ENCODE measurements around the gene GAP43.

The GAP43 gene

DNA sequence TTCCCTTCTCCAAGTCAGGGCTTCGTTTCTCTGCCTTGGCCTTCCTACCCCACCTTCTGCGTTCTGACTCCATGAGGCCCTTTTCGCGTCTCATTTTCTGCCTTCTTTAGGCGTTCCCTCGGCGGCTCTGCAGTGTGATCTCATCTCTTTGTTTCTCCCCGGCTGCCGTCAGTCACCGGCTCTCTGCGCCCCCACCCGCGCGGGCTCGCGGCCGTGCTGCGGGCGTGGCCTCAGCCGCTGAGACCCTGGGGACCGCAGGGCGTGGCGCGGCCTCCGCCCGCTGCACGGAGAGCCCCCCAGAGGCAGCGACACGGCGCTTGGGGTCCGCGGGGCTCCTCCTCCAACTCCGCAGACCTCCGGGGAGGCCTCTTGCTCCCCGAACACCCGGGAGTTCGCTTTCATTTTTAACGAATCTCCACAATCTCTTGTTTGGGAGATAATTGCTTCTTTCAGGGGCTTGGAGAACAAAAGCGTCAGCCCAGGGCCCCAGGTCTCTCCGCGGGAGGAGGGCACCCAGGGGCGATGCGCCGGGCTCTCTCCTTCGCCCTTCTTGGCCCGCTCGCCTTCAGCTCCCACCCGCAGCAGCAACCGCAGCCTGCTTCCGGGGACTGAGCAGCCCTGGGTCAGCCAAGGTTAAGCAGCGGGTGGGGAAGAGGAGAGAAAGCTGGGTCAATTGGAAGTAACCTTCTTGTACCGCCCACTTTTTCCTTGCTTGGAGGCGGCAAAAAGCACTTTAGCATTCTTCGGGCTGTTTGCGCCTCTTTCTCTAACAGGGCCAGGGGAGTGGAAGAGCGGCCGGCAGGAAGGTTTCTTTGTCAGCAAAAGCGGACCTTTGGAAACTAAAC, 35.2 kb downstream of the GAP43 start:
- no peaks in the 10 kb centered on the region for H3K9me3 ChIP-seq (ENCODE audit: severe bottlenecking)
- TF ChIP-seq, protein P1, sequence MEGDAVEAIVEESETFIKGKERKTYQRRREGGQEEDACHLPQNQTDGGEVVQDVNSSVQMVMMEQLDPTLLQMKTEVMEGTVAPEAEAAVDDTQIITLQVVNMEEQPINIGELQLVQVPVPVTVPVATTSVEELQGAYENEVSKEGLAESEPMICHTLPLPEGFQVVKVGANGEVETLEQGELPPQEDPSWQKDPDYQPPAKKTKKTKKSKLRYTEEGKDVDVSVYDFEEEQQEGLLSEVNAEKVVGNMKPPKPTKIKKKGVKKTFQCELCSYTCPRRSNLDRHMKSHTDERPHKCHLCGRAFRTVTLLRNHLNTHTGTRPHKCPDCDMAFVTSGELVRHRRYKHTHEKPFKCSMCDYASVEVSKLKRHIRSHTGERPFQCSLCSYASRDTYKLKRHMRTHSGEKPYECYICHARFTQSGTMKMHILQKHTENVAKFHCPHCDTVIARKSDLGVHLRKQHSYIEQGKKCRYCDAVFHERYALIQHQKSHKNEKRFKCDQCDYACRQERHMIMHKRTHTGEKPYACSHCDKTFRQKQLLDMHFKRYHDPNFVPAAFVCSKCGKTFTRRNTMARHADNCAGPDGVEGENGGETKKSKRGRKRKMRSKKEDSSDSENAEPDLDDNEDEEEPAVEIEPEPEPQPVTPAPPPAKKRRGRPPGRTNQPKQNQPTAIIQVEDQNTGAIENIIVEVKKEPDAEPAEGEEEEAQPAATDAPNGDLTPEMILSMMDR (IDR thresholded peaks at IDR 0.05; ENCODE audit: low read depth, low read length): no peak
- DNase-seq: peak; percentile 82
- peak overlapping the region; percentile 70 for H3K27ac ChIP-seq
- no peaks in the 10 kb centered on the region for H3K27me3 ChIP-seq (ENCODE audit: insufficient read depth, low read depth, severe bottlenecking)
- peak overlapping the region; percentile 70 for H3K4me3 ChIP-seq (ENCODE audit: low read depth, low read length)
- no peaks in the 10 kb centered on the region for H3K36me3 ChIP-seq

DNA sequence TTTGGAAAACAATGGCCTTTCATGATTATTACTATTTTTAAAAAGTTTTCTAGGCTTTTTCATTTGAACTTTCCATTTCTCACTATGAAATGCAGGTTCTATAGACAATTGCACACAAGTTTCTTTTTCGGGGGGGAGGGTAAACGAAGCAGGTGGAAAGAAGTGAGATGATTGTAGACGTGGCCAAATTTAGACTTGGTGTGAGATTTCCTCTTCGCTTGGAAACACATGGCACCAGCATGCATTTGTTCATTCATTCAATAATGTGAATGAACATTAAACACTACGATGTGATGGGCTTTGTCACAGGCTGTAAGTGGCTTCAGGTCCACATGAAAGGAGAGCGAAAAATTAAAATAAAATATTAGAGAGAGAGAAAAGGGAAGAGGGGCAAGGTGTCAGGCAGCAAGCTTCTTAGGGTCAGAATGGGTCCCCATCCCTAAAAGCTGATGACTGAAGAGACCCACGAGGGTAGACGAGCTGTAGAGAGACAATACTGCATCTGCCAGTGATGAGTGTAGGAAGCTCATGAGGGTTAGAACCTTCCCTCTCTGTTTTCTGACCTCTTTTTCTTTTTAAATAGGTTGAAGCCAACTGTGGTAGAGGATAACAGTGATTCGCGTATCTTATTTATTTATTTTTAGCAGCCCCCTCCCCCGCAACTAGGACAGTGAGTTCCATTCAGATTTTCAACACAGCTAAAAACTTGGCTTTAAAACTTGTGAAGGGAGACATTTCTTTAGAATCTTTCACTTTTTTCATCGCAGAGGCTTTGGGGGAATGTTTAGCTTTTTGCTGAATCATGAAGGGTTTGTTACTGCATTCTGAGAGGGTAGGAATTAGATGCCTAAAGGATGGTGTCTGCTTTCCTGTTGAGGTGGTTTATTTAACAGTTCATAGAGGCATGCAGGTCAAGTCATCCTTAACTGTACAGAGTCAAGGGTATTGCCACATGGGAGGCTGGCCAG, 36.2 kb downstream of the GAP43 start:
- Histone ChIP-seq H3K4me3 (ENCODE audit: low read depth, low read length) (no peak overlapping the region; the same call in 1 of the 2 replicates), H3K27me3 (ENCODE audit: insufficient read depth, low read depth, severe bottlenecking) (no peaks in the 10 kb centered on the region), H3K9me3 (ENCODE audit: severe bottlenecking) (no peaks in the 10 kb centered on the region), H3K27ac (no peak overlapping the region), H3K36me3 (no peaks in the 10 kb centered on the region)
- TF ChIP-seq, protein P1 (IDR thresholded peaks at IDR 0.05; ENCODE audit: low read depth, low read length): no peak
- no peak for DNase-seq

DNA sequence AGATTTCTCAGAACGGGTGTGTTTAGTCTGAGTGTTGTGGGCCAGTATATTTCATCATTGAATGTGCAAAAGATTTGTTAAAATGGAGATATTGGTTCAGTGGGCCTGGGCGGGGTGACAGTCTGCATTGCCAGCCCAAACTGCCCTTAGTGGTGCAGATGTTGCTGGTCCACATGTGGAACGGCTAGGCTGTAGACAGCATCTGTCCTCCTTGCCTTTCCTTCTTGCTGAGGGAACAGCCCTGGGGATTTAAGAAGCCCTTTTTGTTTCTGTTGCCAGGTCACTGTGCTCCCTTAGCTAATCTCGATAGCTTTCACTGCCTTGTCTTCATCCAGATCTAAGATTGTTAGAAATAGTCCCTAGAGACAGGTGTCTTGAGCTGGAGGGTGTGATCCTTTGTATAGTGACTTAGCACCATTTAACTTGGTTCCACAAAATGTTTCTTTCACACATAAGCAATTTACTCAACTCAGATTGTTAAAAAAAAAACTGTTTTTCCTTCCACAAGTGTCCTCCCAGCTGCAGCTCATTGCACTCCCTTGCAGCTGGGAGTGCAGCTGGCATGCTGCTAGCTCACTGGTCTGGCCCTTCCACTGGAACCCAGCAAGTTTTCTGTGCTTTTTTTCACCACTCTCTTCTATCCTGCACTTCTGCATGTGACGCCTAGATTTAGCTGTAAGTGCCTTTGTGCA, 37.5 kb downstream of the GAP43 start:
- H3K27ac ChIP-seq: no peak overlapping the region
- no peak for DNase-seq
- H3K9me3 ChIP-seq (ENCODE audit: severe bottlenecking): no peaks in the 10 kb centered on the region
- no peaks in the 10 kb centered on the region for H3K27me3 ChIP-seq (ENCODE audit: insufficient read depth, low read depth, severe bottlenecking)
- no peaks in the 10 kb centered on the region for H3K36me3 ChIP-seq
- H3K4me3 ChIP-seq (ENCODE audit: low read depth, low read length): no peak overlapping the region
- TF ChIP-seq, protein P1 (IDR thresholded peaks at IDR 0.05; ENCODE audit: low read depth, low read length): no peak

DNA sequence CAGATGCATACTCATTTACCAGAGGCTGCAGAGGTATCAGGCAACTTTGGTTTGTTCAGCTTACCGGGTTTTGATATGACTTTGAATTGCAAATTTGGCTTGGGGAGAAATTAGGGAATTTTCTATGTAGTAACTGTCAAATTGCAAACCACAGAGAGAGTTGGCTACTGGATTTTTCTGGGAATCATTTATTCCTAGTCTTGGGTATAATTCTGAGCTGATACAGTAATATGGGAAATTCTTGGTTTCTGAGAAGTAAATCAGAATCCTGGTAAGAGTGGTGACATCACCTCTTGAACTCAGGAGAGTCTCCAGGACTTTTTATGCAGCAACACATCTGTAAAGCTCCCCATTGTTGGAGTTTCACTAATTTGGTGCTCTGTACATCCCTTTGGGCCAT, 39.0 kb downstream of the GAP43 start:
- TF ChIP-seq, protein P1 (IDR thresholded peaks at IDR 0.05; ENCODE audit: low read depth, low read length): no peak
- Histone ChIP-seq H3K36me3 (no peaks in the 10 kb centered on the region), H3K27me3 (ENCODE audit: insufficient read depth, low read depth, severe bottlenecking) (no peaks in the 10 kb centered on the region), H3K4me3 (ENCODE audit: low read depth, low read length) (no peak overlapping the region), H3K9me3 (ENCODE audit: severe bottlenecking) (no peaks in the 10 kb centered on the region), H3K27ac (no peak overlapping the region)
- DNase-seq: no peak

DNA sequence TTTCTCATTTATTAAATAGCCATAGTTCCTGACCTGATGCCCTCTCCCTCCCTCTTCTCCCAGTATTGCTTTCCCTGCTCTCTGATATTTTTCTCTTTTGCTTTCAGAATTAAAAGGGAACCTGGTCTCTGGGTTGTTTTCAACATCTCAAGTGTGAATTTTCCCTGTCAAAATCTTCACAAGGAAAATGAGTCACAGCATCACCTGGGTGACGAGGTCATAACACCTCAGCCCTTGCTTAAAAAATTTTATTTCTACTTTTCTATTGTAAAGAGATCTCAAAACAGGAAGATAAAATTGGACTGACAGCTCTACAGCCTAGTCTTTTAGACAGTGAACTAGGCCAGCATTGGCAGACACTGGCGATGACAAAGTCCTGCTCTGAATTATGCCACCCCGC, 40.1 kb downstream of the GAP43 start:
- Histone ChIP-seq H3K27me3 (ENCODE audit: insufficient read depth, low read depth, severe bottlenecking) (no peaks in the 10 kb centered on the region), H3K9me3 (ENCODE audit: severe bottlenecking) (no peaks in the 10 kb centered on the region), H3K4me3 (ENCODE audit: low read depth, low read length) (no peak overlapping the region), H3K27ac (no peak overlapping the region), H3K36me3 (no peaks in the 10 kb centered on the region)
- DNase-seq: no peak
- TF ChIP-seq, protein P1 (IDR thresholded peaks at IDR 0.05; ENCODE audit: low read depth, low read length): no peak

All from WERI-Rb-1 (cell line).